B cell (primary cell): ENCODE measurements around the gene LPAR5. TPM values are rescaled to one million over a fixed set of nuclear protein-coding genes. Genes with fewer than 3 reads are reported as not detected.

Source experiments
- ATAC-seq: fragments of 200-7000 bp; cut with Tn5 transposase; one replicate; pipeline ENCODE4 v1.10.0; 2021; ENCODE audit warnings: low read depth, mild to moderate bottlenecking, moderate number of reproducible peaks, moderate library complexity
- CTCF ChIA-PET: fragments of 350-600 bp; sonication (Branson Sonifier 250); formaldehyde crosslinking; loops from one replicate; lab custom pipeline; 2021; ENCODE audit warnings: antibody characterized with exemption, inconsistent platforms; lab: Charles Lee
- POLR2A ChIA-PET: fragments of 350-600 bp; sonication (Branson Sonifier 250); formaldehyde crosslinking; loops from one replicate; lab custom pipeline; 2021; ENCODE audit warnings: antibody characterized with exemption; lab: Charles Lee
- DNase-seq: peaks from one replicate; pipeline ENCODE4 v3.0.0; 2013
- H2AFZ ChIP-seq: 2 replicates; pipeline ENCODE4 v1.6.1; 2012; ENCODE audit warnings: mild to moderate bottlenecking, low read depth, low read length; ENCODE audit not compliant: insufficient read depth, poor library complexity, severe bottlenecking
- H3K27ac ChIP-seq, 2 donors: 1 replicate in 1 of 2; 2 replicates in 1 of 2; pipeline ENCODE4 v1.5.1; 2012 to 2013; ENCODE audit warnings: low read length in 2 of 2, mild to moderate bottlenecking in 2 of 2, moderate library complexity in 1 of 2
- H3K27me3 ChIP-seq, 4 experiments: fragments of 200-600 bp in 1 of 4; sonication (generic) in 1 of 4; replicated peaks in 1 of 4; 1 replicate in 2 of 4; 2 replicates in 2 of 4; pipeline versions ENCODE4 v1.6.1 to v1.7.0; 2013 to 2016; ENCODE audit warnings: low read length in 3 of 4, mild to moderate bottlenecking in 2 of 4, mixed read lengths in 1 of 4, moderate library complexity in 1 of 4; ENCODE audit not compliant: insufficient read depth in 4 of 4, control insufficient read depth in 3 of 4; ENCODE audit errors: control extremely low read depth in 1 of 4
- H3K36me3 ChIP-seq, 2 experiments: replicated peaks in 1 of 2; 1 replicate in 1 of 2; 2 replicates in 1 of 2; pipeline versions ENCODE4 v1.6.1 to v1.7.1; 2013; ENCODE audit warnings: low read length in 1 of 2; ENCODE audit not compliant: insufficient read depth in 2 of 2, control insufficient read depth in 1 of 2; ENCODE audit errors: control extremely low read depth in 1 of 2, extremely low read depth in 1 of 2
- H3K4me1 ChIP-seq, 2 donors: fragments of 200-600 bp in 1 of 2; sonication (generic) in 1 of 2; 1 replicate in 1 of 2; 2 replicates in 1 of 2; pipeline versions ENCODE4 v1.5.1 to v1.6.1; 2013 to 2017; ENCODE audit warnings: low read length in 2 of 2; ENCODE audit not compliant: control insufficient read depth in 2 of 2, insufficient read depth in 2 of 2
- H3K4me2 ChIP-seq: replicated peaks from 2 replicates; pipeline ENCODE3; 2012; ENCODE audit warnings: mild to moderate bottlenecking, low read depth, low read length; ENCODE audit not compliant: poor library complexity, severe bottlenecking
- H3K4me3 ChIP-seq, 5 experiments: fragments of 200-600 bp in 1 of 5; sonication (generic) in 1 of 5; 1 replicate in 3 of 5; 2 replicates in 2 of 5; pipeline versions ENCODE4 v1.5.1 to v1.7.0; 2011 to 2016; ENCODE audit warnings: low read length in 4 of 5, mild to moderate bottlenecking in 4 of 5, low read depth in 2 of 5, control low read depth in 1 of 5, moderate library complexity in 1 of 5; ENCODE audit not compliant: insufficient read depth in 1 of 5; ENCODE audit errors: control extremely low read depth in 1 of 5, extremely low read depth in 1 of 5
- H3K79me2 ChIP-seq: fragments of 200-600 bp; sonication (generic); one replicate; pipeline ENCODE4 v1.6.0; 2016; ENCODE audit warnings: low read length; ENCODE audit not compliant: control insufficient read depth, insufficient read depth
- H3K9ac ChIP-seq: fragments of 200-600 bp; sonication (generic); 2 replicates; pipeline ENCODE4 v1.6.1; 2017; ENCODE audit warnings: mild to moderate bottlenecking, low read length, moderate library complexity
- H3K9me3 ChIP-seq, 3 donors: one replicate each; pipeline versions ENCODE4 v1.6.1 to v1.7.1; 2013; ENCODE audit warnings: low read length in 2 of 3; ENCODE audit not compliant: control insufficient read depth in 2 of 3, insufficient read depth in 1 of 3; ENCODE audit errors: control extremely low read depth in 1 of 3
- H4K20me1 ChIP-seq: 2 replicates; pipeline ENCODE4 v1.6.0; 2012; ENCODE audit warnings: mild to moderate bottlenecking, low read length; ENCODE audit not compliant: insufficient read depth, control insufficient read depth, poor library complexity, severe bottlenecking
- H3K27ac Mint-ChIP-seq: one replicate; pipeline ENCODE4 v1.8.0; 2021; ENCODE audit warnings: mixed read lengths
- H3K27me3 Mint-ChIP-seq: one replicate; pipeline ENCODE4 v1.8.0; 2021; ENCODE audit warnings: mixed read lengths
- H3K4me1 Mint-ChIP-seq: one replicate; pipeline ENCODE4 v1.8.0; 2021; ENCODE audit warnings: mixed read lengths
- H3K4me3 Mint-ChIP-seq: one replicate; pipeline ENCODE4 v1.8.0; 2021; ENCODE audit warnings: mixed read lengths
- H3K9me3 Mint-ChIP-seq: one replicate; pipeline ENCODE4 v1.8.0; 2022; ENCODE audit warnings: mixed read lengths; ENCODE audit not compliant: insufficient read depth
- EZH2 ChIP-seq: IDR thresholded peaks from 2 replicates; pipeline ENCODE4 v1.6.1; 2012; ENCODE audit warnings: borderline replicate concordance, low read depth, mild to moderate bottlenecking, moderate library complexity, low read length; ENCODE audit not compliant: insufficient read depth, poor library complexity, severe bottlenecking
- WGBS: methylation state at CpG from one replicate; pipeline ENCODE4 v1.1.5; 2013; ENCODE audit warnings: missing lambda C conversion rate; ENCODE audit not compliant: insufficient coverage; 5-methylcytosine and 5-hydroxymethylcytosine counted together
- intact Hi-C: fragments of 100-400 bp; cut with micrococcal nuclease; formaldehyde crosslinking; loops from one replicate; pipeline ENCODE4 v1.10.0; 2022
- polyA minus RNA-seq: library from RNA; depleted of rRNA, polyadenylated mRNA; stranded (reverse); fragments of >200 nt; gene quantifications from 2 replicates; pipeline ENCODE4 v1.2.3, GENCODE V29; 2012
- polyA plus RNA-seq: library from polyadenylated mRNA; depleted of rRNA; stranded (reverse); fragments of >200 nt; gene quantifications from 2 replicates; pipeline ENCODE4 v1.2.3, GENCODE V29; 2012
- total RNA-seq, 2 donors: library from RNA; stranded (reverse); fragments of 120-200 nt in 1 of 2; gene quantifications; 1 replicate in 1 of 2; 2 replicates in 1 of 2; pipeline versions ENCODE4 v1.2.3 to v1.2.4, GENCODE V29; 2013 to 2022
- TF ChIP-seq, protein P1 (sequence below): fragments of 200-600 bp; IDR thresholded peaks from one replicate; pipeline ENCODE4 v1.8.0; 2022; ENCODE audit warnings: antibody characterized with exemption, mild to moderate bottlenecking

The LPAR5 gene
- total RNA-seq (59.6 and 60.4 TPM in 2 replicates), polyA plus RNA-seq (13.6 and 29.0 TPM in 2 replicates), polyA minus RNA-seq (40.6 and 46.0 TPM in 2 replicates)
- total RNA-seq (2013) = 18.7 TPM

DNA sequence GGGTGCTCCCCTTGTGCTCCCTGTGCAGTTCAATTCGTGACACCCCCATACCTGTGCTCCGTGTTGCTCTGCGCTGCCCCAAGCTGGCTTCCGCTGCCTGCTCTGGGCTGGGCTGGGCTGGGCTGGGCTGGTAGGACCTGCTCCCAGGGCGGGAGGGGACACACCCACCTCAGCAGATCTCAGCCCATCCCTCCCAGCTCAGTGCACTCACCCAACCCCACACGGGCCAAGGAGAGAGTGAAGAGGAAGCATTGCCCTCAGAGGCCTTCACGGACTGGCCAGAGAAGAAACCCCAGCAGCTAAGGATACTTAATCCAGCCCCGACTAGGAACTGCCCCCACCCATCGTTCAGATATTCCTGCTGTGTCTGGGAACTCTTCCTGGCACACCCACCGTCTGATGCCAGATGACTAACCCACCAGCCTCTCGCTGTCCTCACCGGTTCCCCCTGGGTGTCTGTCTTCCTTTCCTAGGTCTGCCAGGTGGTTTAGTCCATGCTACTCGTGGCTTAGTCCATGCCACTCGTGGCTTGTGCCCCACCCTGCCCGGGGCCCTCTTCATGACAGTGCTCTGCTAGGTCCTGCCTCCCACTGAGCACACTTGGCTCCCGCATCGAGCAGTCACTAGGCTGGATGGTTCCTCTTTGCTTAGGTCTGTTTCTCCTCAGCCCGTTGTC lies at the start of gene LPAR5:
TSS of gene LPAR5 (minus strand) at position 104 of the 676 bp plus-strand sequence. CDS start 14,711 bp downstream, outside the sequence.
- Histone ChIP-seq H3K4me2 (peak within 1 kb of the TSS; percentile 94), H3K9ac (peak within 1 kb of the TSS; percentile 83), H2AFZ (peak within 1 kb of the TSS; percentile 68), H3K27ac (peak within 1 kb of the TSS; percentile 86 to 91), H4K20me1 (no peaks in the 10 kb centered on the region), H3K79me2 (peaks cover 98% of the 10 kb centered on the region), H3K9me3 (no peaks in the 10 kb centered on the region), H3K36me3 (peaks cover 0 to 10% of the 10 kb centered on the region in 2 experiments), H3K4me3 (peak within 1 kb of the TSS; percentile 36 to 91 (median 71)), H3K27me3 (no peaks in the 10 kb centered on the region), H3K4me1 (peaks cover 73 to 89% of the 10 kb centered on the region in 2 donors)
- H3K27ac Mint-ChIP-seq = peak within 1 kb of the TSS; percentile 99
- DNase-seq = peak; percentile 75
- intact Hi-C loops = loop anchor here (1.0 to 10.0 kb wide), 7 partner anchors 8 to 309 kb away; partner anchors contain the start of genes C12orf57, ING4 and RNU7-1
- no peaks in the 10 kb centered on the region for H3K9me3 Mint-ChIP-seq
- H3K4me3 Mint-ChIP-seq = peak within 1 kb of the TSS; percentile 97
- H3K27me3 Mint-ChIP-seq = no peaks in the 10 kb centered on the region
- peak; percentile 75 for ATAC-seq
- CTCF ChIA-PET = interaction anchor here (0.6 to 5.9 kb wide), 14 partner anchors 8 to 172 kb away, joined by 3 to 58 read pairs (median 4); partner anchors contain the start of genes ACRBP, MLF2, NOP2 and ZNF384
- WGBS = 5% methylated on average over 16 of the region's 18 CpGs
- peaks cover 81% of the 10 kb centered on the region for H3K4me1 Mint-ChIP-seq
- TF ChIP-seq, protein P1, sequence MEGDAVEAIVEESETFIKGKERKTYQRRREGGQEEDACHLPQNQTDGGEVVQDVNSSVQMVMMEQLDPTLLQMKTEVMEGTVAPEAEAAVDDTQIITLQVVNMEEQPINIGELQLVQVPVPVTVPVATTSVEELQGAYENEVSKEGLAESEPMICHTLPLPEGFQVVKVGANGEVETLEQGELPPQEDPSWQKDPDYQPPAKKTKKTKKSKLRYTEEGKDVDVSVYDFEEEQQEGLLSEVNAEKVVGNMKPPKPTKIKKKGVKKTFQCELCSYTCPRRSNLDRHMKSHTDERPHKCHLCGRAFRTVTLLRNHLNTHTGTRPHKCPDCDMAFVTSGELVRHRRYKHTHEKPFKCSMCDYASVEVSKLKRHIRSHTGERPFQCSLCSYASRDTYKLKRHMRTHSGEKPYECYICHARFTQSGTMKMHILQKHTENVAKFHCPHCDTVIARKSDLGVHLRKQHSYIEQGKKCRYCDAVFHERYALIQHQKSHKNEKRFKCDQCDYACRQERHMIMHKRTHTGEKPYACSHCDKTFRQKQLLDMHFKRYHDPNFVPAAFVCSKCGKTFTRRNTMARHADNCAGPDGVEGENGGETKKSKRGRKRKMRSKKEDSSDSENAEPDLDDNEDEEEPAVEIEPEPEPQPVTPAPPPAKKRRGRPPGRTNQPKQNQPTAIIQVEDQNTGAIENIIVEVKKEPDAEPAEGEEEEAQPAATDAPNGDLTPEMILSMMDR = no peak
- no peak for TF ChIP-seq EZH2
- POLR2A ChIA-PET = interaction anchor here (0.7 to 2.7 kb wide), 16 partner anchors 9 to 89 kb away, joined by 3 to 25 read pairs (median 6); partner anchors contain the start of genes ACRBP, NOP2 and ZNF384
